ENCODE measurements around the gene CPLX1. TPM values are rescaled to one million over a fixed set of nuclear protein-coding genes. Genes with fewer than 3 reads are reported as not detected.
"Not testable (repeated sequence)": the region's sequence is repeated elsewhere in the genome, so short reads cannot be mapped to it uniquely, and the experiment has no call there.

The CPLX1 gene
- total and polyA plus RNA-seq, 12 donors, result 1.5 to 10.8 (median 2.3) TPM

GRCh38 chr4:738781-739280 lies 87.1 kb downstream of the CPLX1 start:
- intact Hi-C loops (cut with DNase I), result no loop called here
- Histone ChIP-seq H3K4me1 (no peaks in the 10 kb centered on the region), H3K27ac (no peak overlapping the region), H3K9me3 (no peaks in the 10 kb centered on the region), H3K36me3 (peaks cover 4 to 91% (median 49%) of the 10 kb centered on the region in 9 donors), H3K27me3 (no peaks in the 10 kb centered on the region), H3K4me3 (no peak overlapping the region)
- DNase-seq (no peak), ATAC-seq (no peak)
- 91 to 95% methylated on average over 16 of the region's 16 CpGs for WGBS, 2 donors
- TF ChIP-seq, protein P1, sequence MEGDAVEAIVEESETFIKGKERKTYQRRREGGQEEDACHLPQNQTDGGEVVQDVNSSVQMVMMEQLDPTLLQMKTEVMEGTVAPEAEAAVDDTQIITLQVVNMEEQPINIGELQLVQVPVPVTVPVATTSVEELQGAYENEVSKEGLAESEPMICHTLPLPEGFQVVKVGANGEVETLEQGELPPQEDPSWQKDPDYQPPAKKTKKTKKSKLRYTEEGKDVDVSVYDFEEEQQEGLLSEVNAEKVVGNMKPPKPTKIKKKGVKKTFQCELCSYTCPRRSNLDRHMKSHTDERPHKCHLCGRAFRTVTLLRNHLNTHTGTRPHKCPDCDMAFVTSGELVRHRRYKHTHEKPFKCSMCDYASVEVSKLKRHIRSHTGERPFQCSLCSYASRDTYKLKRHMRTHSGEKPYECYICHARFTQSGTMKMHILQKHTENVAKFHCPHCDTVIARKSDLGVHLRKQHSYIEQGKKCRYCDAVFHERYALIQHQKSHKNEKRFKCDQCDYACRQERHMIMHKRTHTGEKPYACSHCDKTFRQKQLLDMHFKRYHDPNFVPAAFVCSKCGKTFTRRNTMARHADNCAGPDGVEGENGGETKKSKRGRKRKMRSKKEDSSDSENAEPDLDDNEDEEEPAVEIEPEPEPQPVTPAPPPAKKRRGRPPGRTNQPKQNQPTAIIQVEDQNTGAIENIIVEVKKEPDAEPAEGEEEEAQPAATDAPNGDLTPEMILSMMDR (IDR thresholded peaks at IDR 0.05), result no peak

- WGBS, 2 donors, result 94 to 96% methylated on average over 22 to 33 of the region's 34 CpGs
- H3K9me3 ChIP-seq; H3K27ac ChIP-seq; H3K4me3 ChIP-seq; intact Hi-C loops (cut with DNase I); DNase-seq; H3K27me3 ChIP-seq; H3K4me1 ChIP-seq; ATAC-seq: not testable (repeated sequence)
- H3K36me3 ChIP-seq, result peaks cover 4 to 91% (median 54%) of the 10 kb centered on the region in 9 donors
Measured at GRCh38 chr4:736561-736960, 89.4 kb downstream of the CPLX1 start.

DNA sequence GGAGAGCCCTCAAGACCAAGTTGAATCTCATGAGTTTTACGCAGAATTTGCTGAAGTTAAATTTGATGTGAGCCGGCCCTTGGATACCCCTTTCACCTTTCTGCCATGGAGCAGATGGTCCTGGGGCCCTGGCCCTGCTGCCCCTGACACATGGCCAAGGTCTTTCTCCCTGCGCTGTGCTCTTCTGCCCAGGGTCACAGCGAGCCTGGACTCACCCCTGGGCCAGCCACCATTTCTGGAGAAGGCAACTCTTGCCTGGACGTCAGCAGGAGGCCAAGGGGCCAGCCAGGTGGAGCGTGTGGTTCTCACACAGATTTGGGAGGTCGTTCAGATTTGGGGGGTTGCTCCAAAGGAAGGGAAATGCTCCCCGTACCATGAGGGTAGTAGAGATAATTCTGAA lies 90.3 kb downstream of the CPLX1 start:
- 96% methylated on average over 8 of the region's 8 CpGs for WGBS, 2 donors
- TF ChIP-seq, protein P1 (IDR thresholded peaks at IDR 0.05), result no peak
- no peak overlapping the region for H3K4me3 ChIP-seq
- H3K4me1 ChIP-seq, result no peaks in the 10 kb centered on the region
- intact Hi-C loops (cut with DNase I), result no loop called here
- DNase-seq (no peak), ATAC-seq (no peak)
- no peaks in the 10 kb centered on the region for H3K9me3 ChIP-seq
- no peak overlapping the region for H3K27ac ChIP-seq
- peaks cover 4 to 89% (median 61%) of the 10 kb centered on the region in 9 donors for H3K36me3 ChIP-seq
- no peaks in the 10 kb centered on the region for H3K27me3 ChIP-seq

Other genes starting within 250 kb of the CPLX1 start
- gene TMEM271, start 249.8 kb downstream of the CPLX1 start, total RNA-seq, result not detected
- gene TMEM271, start 249.8 kb downstream of the CPLX1 start, polyA plus RNA-seq, result not detected
- 1 to 10 TPM; 1.8 to 6.2 (median 4.4) TPM for gene PDE6B, start 200.6 kb downstream of the CPLX1 start, total RNA-seq
- 1 to 10 TPM in 1 of 2 donors, under 1 TPM in 1; 0.73 to 2.0 TPM for gene PDE6B, start 200.6 kb downstream of the CPLX1 start, polyA plus RNA-seq
- gene ATP5ME, start 151.9 kb downstream of the CPLX1 start, total RNA-seq, result 1,000 to 10,000 TPM in 5 of 10 donors, 100 to 1,000 TPM in 5; 651 to 1,196 (median 982) TPM
- 1,000 to 10,000 TPM in 1 of 2 donors, 100 to 1,000 TPM in 1; 999 to 4,239 TPM for gene ATP5ME, start 151.9 kb downstream of the CPLX1 start, polyA plus RNA-seq
- 1 to 10 TPM; 4.0 to 7.5 (median 6.1) TPM for gene MYL5, start 151.6 kb downstream of the CPLX1 start, total RNA-seq
- 1 to 10 TPM; 3.3 to 8.1 TPM for gene MYL5, start 151.6 kb downstream of the CPLX1 start, polyA plus RNA-seq
- 10 to 100 TPM in 9 of 10 donors, 1 to 10 TPM in 1; 9.8 to 16.9 (median 12.3) TPM for gene SLC49A3, start 137.0 kb downstream of the CPLX1 start, total RNA-seq
- gene SLC49A3, start 137.0 kb downstream of the CPLX1 start, polyA plus RNA-seq, result 10 to 100 TPM in 1 of 2 donors, 1 to 10 TPM in 1; 8.8 to 28.5 TPM
- 10 to 100 TPM; 17.5 to 26.1 (median 20.9) TPM for gene PCGF3, start 120.3 kb downstream of the CPLX1 start, total RNA-seq
- 10 to 100 TPM; 21.7 to 50.8 TPM for gene PCGF3, start 120.3 kb downstream of the CPLX1 start, polyA plus RNA-seq
- 10 to 100 TPM; 21.0 to 38.1 (median 26.9) TPM for gene GAK, start 106.2 kb upstream of the CPLX1 start, total RNA-seq
- gene GAK, start 106.2 kb upstream of the CPLX1 start, polyA plus RNA-seq, result 100 to 1,000 TPM in 1 of 2 donors, 10 to 100 TPM in 1; 48.6 to 105 TPM
- gene TMEM175, start 106.3 kb upstream of the CPLX1 start, total RNA-seq, result 10 to 100 TPM; 15.6 to 27.9 (median 19.0) TPM
- 10 to 100 TPM; 16.3 to 49.6 TPM for gene TMEM175, start 106.3 kb upstream of the CPLX1 start, polyA plus RNA-seq
- 1 to 10 TPM; 2.8 to 5.2 (median 3.8) TPM for gene DGKQ, start 147.4 kb upstream of the CPLX1 start, total RNA-seq
- gene DGKQ, start 147.4 kb upstream of the CPLX1 start, polyA plus RNA-seq, result 1 to 10 TPM; 3.6 to 4.9 TPM
- 10 to 100 TPM in 1 of 10 donors, 1 to 10 TPM in 9; 6.0 to 10.4 (median 8.7) TPM for gene IDUA, start 160.9 kb upstream of the CPLX1 start, total RNA-seq
- gene IDUA, start 160.9 kb upstream of the CPLX1 start, polyA plus RNA-seq, result 10 to 100 TPM in 1 of 2 donors, 1 to 10 TPM in 1; 4.6 to 13.3 TPM
- under 1 TPM in 2 of 10 donors, not detected in 8; 0.28 to 0.38 TPM for gene SLC26A1, start 167.3 kb upstream of the CPLX1 start, total RNA-seq
- gene SLC26A1, start 167.3 kb upstream of the CPLX1 start, polyA plus RNA-seq, result under 1 TPM; 0.06 to 0.66 TPM
- gene FGFRL1, start 185.5 kb upstream of the CPLX1 start, total RNA-seq, result 10 to 100 TPM; 22.0 to 36.6 (median 28.1) TPM
- 10 to 100 TPM; 17.1 to 24.3 TPM for gene FGFRL1, start 185.5 kb upstream of the CPLX1 start, polyA plus RNA-seq

All from heart right ventricle (tissue), 16 donors.